HG03432 (cell line): ENCODE data around the gene MED16.

Source experiments
- ATAC-seq: cut with Tn5 transposase; IDR thresholded peaks from one replicate; pipeline ENCODE4 v1.9.1; 2021; ENCODE audit warnings: mild to moderate bottlenecking, moderate library complexity; ENCODE audit not compliant: unreplicated experiment

The MED16 gene, protein sequence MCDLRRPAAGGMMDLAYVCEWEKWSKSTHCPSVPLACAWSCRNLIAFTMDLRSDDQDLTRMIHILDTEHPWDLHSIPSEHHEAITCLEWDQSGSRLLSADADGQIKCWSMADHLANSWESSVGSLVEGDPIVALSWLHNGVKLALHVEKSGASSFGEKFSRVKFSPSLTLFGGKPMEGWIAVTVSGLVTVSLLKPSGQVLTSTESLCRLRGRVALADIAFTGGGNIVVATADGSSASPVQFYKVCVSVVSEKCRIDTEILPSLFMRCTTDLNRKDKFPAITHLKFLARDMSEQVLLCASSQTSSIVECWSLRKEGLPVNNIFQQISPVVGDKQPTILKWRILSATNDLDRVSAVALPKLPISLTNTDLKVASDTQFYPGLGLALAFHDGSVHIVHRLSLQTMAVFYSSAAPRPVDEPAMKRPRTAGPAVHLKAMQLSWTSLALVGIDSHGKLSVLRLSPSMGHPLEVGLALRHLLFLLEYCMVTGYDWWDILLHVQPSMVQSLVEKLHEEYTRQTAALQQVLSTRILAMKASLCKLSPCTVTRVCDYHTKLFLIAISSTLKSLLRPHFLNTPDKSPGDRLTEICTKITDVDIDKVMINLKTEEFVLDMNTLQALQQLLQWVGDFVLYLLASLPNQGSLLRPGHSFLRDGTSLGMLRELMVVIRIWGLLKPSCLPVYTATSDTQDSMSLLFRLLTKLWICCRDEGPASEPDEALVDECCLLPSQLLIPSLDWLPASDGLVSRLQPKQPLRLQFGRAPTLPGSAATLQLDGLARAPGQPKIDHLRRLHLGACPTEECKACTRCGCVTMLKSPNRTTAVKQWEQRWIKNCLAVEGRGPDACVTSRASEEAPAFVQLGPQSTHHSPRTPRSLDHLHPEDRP

GRCh38 chr19:892894-893689 is at the start of gene MED16, which contains the start of gene RNU6-9:
Gene MED16, minus strand, starts transcription at chr19:893187. Its CDS starts 2,056 bp downstream, at chr19:891131.
Gene RNU6-9, plus strand, starts transcription at chr19:893484.
- ATAC-seq, result peak; percentile 81

GRCh38 chr19:942133-942645 is 49.2 kb upstream of the MED16 start:
- ATAC-seq, result no peak

DNA sequence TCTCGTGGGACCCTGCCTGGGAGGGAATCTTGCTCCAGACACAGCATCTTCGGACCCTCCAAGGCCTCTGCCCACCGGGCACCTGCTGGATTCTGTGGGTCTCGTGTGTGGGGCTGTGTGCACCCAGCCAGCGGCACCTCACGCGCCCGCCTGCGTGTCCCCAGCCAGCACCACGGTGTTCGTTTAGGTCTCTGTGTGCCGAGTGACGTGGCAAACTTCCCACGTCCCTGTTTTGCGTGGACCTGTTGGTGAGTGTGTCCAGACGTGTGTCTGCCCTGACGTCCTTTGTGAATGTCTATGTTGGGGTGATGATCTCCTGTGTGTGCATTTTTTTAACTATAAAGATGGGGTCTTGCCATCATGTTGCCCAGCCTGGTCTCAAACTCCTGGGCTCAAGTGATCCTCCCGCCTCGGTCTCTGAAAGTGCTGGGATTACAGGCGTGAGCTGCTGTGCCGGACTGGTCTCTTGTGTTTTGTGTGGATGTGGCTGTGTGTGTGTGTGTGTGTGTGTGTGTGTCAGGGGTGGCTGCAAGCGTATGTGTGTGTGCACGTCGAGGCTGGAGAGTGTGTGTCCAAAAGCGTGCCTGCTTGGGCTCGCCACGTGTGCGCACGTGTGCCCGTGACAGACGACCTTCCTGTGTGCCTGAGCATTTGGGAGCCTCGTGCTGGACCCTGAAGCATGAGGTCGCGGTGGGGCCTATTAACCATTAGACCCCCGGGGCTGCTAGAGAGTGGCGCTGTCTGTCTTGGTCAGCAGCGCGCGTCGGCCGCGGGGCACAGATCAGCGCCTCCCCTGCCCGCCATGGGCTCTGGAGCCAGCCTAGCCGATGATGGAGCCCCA is 48.5 kb upstream of the MED16 start:
- no peak for ATAC-seq

- peak; percentile 57 for ATAC-seq
Measured at GRCh38 chr19:940591-941291, 47.8 kb upstream of the MED16 start.

DNA sequence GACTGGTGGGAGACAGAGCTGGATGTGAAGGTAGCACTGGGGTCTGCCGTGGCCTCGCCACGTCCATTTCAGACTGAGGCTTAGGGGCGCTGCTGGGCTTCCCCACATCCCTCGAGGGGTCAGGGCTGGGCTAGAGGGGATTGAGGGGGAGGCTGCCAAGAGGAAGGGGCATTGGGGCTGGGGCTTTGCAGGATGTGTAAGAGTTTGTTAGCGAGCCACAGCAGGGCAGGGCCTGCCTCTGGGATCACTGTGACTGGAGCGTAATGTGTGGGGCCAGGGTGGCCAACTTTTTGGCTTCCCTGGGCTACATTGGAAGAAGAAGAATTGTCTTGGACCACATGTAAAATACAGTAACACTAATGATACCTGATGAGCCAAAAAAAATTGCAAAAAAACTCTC is 46.9 kb upstream of the MED16 start:
- no peak for ATAC-seq

GRCh38 chr19:939439-939838 is 46.5 kb upstream of the MED16 start:
- ATAC-seq, result no peak

DNA sequence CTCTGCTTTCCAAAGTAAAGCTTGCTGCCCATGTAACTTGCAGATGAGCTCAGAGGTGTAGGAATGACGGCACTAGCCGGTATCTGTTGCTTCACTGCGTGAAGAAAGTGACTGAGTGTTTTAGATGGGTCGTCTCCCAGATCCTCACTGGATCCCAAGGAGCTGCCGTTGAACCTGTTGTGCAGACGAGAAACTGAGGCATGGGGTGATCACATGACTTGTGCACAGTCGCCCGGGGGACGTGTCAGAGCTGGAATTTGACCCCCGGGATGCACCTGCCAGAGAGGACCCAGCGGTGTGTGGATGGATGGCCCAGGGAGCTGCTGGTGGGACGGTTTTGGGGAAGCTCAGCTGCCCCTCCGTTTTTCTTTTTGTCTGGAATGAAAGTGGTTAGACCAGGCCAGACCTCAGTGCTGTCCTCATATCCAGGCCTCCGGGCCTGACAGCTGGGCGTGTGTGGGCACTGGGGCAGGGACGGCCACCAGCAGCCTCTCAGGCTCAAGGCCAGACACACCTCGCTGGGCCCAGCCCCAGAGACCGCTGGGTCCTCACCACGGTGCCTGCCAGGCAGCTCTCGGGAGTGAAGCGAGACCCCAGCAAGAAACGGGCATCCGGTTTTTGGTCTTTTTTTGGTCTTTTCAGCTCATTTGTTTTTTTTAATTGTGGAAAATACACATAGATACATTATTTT is 45.4 kb upstream of the MED16 start:
- ATAC-seq, result no peak

- ATAC-seq, result no peak
Measured at GRCh38 chr19:937259-937694, 44.3 kb upstream of the MED16 start.

DNA sequence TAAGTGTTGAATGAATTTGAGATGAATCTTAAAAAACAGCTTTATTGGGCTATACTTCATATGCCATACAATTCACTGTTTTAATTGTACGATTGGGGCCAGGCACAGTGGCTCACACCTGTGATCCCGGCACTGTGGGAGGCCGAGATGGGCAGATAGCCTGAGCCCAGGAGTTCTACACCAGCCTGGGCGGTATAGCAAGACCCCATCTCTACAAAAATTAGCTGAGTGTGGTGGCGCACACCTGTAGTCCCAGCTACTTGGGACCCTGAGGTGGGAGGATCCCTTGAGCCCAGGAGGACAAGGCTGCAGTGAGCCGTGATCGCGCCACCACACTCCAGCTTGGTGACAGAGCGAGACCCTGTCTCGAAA is 43.2 kb upstream of the MED16 start:
- no peak for ATAC-seq

DNA sequence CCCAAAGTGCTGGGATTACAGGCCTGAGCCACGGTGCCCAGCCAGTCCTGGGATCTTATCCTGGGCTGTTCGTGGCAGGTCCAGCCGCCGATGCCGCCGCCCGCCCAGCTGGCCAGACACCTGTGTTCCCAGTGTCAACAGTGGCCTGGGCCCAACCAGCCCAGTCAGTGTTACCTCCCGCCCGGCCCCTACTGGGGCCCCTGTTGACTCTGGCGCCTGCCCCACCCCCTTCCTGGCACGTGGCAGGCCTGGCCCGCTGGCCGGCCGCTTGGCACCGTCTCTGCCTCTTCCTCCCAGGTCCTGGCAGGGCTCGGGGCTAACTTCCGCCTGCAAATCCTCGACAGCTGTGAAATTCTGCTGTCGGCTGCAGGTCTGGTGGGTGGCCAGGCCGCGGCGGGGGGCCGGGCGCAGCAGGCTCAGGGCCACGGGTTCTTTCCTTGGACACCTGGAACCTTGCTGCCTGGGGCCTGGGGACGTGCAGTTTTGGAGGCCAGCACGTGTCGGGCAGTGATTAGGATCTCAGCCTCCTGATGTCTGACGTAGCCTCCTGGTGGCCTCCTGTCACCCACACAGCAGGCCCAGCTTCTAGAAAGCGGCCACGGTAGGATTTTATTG is 42.0 kb upstream of the MED16 start:
- ATAC-seq, result no peak

- no peak for ATAC-seq
Measured at GRCh38 chr19:934197-934840, 41.3 kb upstream of the MED16 start.

DNA sequence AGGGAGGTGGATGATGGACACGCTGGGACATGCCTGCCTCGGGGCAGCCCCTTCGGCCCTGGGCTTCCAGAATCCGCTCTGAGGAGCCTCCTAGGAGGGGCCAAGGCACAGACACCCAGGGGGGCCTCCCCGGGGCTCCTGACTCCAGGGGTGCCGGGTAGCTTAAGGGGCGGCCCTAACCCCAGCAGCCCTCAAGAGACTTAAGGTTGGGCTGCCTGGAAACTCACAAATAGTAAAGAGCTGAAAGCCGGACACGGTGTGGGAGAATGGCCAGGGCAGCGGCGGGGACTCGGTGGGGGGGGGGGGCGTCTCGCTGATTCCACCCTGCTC is 40.5 kb upstream of the MED16 start:
- no peak for ATAC-seq

DNA sequence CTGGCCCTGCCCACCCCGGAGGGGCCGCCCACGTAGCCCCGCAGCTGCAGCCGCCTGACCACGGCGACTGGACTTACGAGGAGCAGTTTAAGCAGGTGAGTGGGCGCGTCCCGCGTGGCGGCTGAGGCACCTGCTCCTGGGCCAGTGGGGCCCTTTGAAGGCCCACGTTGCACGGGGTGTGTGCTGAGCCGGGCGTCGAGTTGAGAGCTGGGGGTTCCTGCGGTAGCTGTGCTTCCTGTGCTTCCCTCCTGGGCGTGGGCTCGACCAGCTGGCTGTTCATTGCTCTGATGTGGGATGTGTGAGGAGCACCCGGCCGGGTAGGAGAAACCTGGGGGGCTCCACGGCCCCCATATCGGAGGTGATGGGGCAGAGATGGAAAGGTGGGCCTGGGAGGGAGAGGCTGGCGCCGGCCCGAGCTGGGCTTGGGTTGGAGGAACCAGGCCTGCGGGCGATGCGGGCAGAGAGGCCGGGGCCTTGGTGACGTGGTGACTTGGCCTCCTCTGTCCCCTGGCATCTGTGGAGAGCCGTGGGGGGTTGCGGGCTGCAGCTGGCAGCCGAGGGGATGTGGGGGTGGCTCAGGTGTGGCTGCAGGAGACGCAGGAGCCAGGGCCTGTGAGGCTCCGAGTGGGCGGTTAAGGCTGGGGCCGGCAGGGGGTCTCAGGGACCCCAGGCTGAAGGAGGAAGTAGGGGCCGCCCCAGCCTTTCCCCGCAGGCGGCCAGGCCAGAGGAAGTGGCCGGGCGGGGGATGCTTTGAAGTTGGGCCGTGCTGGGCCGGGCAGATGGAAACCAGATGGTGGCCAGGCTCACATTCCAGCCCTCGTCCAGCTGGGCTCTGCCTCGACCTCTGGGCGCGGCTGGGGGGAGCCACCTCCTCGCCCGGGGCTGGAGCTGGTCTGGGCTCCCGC is 39.9 kb upstream of the MED16 start:
- no peak for ATAC-seq

DNA sequence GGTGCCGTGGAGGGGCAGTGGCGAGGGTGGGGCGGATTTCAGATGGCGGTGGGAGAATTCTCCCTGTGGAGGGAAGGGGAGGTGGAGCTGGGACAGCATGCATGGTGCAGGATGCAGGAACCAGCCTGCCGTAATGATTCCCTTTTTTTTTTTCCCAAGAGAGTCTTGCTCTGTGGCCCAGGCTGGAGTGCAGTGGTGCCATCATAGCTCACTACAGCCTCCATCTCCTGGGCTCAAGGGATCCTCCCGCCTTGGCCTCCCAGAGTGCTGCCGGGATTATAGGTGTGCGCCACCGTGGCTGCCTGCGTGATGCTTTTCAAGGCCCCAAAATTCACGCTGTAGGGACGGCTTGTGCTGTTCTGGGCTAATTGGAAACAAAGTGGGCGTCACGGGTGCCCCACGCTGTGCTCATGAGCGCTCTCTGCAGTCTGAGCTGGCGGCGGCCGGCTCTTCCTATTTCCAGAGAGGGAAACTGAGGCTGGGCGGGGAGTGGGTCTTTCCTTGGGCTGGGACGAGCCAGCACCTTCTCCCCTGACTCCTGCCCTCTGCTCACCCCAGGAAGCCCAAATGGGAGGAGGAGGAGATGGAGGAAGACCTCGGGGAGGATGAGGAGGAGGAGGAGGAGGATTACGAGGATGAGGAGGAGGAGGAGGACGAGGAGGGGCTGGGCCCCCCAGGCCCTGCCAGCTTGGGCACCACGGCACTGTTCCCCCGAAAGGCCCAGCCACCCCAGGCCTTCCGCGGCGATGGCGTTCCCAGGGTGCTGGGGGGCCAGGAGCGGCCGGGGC is 39.1 kb upstream of the MED16 start:
- ATAC-seq, result no peak

- no peak for ATAC-seq
Measured at GRCh38 chr19:929891-930258, 36.9 kb upstream of the MED16 start.

DNA sequence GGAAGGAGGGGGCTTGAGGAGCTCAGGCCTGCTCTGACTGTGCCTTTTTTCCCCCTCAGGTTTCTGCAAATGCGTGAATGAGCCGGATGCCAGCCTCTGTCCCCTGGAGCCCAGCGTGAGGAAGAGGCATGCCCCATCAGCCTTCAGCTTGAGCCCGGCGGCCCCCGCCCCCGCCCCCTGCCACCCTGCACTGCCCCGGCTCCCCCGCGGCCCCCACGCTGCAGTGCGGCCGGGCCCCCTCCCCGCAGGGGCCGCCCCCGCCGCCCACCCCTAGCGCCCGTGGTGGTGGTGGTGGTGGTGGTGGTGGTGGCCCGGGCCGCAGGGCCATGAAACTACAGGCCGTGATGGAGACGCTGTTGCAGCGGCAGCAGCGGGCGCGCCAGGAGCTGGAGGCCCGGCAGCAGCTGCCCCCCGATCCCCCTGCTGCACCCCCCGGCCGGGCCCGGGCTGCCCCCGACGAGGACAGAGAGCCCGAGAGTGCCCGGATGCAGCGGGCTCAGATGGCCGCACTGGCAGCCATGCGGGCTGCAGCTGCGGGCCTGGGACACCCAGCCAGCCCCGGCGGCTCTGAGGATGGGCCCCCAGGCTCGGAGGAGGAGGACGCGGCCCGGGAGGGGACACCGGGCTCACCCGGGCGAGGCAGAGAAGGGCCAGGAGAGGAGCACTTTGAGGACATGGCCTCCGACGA is 36.4 kb upstream of the MED16 start:
- no peak for ATAC-seq
